ENCODE data around the gene SPATA32. TPM values are rescaled to one million over a fixed set of nuclear protein-coding genes. Genes with fewer than 3 reads are reported as not detected.

SPATA32 gene
- total RNA-seq, 2 experiments from 2014 or later = 0.25 TPM

DNA sequence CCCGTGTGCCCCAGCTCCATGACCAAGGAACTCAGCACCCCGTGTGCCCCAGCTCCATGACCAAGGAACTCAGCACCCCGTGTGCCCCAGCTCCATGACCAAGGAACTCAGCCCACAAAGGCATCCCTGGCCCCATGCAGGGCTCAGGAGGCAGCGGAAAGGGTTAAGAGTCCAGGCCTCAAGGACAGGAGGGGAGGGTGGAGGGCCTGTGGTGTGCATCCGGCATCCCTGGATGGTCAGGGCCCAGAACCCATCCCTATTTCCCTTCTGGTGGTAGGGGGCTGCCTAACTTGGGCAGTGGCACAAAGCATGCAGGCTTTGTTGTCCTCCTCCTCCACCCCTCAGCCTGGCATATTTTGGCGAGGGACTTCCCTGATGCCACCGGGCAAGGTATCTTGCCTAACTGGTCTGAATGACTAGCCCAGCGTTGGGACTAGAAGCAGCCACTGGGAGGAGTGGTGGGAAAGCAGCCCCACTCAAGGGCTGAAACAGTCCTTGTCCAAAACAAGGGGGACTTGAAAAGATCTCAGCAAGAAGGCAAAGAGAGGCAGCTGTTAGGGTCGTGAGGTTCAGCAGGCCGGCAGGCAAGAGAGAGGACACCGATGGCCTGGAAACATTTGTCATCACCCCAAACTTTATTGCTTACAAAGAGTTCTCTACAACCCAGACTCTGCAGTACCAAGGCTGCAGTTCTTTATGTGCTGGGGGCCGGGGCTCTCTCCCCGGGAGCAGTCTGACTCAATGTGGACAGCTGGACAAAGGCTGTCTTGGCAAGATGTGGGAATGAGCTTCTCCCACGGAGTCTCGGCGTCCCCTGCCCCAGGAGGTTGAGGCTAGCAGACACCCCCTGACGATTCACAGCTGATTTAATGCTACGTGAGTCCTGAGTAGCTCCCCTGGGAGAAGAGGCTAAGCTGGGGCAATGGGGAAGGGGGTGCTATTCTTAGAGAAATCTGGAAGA, 902 bp upstream of the SPATA32 start:
- POLR2A ChIA-PET = interaction anchor here (0.8 to 1.3 kb wide), 2 partner anchors 38 to 130 kb away, joined by 3 read pairs; no protein-coding TSS in a partner anchor
- CTCF ChIA-PET = interaction anchor here (1.2 to 6.0 kb wide), 3 partner anchors 14 to 122 kb away, joined by 3 to 32 read pairs (median 4); no protein-coding TSS in a partner anchor

GRCh38 chr17:45260204-45260783, 1.6 kb downstream of the SPATA32 start:
- POLR2A ChIA-PET = no interaction called here
- CTCF ChIA-PET = interaction anchor here (0.6 to 1.5 kb wide), 3 partner anchors 12 to 43 kb away, joined by 3 to 4 read pairs (median 3); no protein-coding TSS in a partner anchor

- POLR2A ChIA-PET = interaction anchor here (0.5 to 0.6 kb wide), 2 partner anchors 130 to 403 kb away, joined by 7 to 12 read pairs; no protein-coding TSS in a partner anchor
- CTCF ChIA-PET = interaction anchor here (0.6 to 1.1 kb wide), 5 partner anchors 10 to 102 kb away, joined by 3 to 4 read pairs (median 3); no protein-coding TSS in a partner anchor
Measured at GRCh38 chr17:45258981-45259380, 2.9 kb downstream of the SPATA32 start.

DNA sequence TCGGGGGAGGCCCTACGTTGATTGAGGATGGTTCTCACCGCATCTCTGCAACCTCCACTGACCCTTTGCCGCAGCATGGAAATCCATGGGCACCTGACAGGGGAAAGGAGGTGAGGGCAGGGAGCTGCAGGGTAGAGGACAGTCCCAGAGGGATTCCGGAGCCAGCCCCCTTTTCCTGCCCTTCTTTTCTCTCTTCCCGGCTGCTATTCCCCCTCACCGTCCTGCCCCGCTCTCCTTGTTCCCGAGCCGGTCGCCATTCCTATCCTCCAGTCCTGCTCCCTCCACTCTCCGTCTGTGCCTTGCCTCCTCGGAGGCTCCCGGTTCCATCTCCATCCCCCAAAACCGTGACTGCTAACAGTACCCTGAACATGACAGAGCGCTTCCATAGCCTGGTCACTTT, 4.8 kb downstream of the SPATA32 start:
- ChIA-PET POLR2A (interaction anchor here (1.7 kb wide), 1 partner anchor 9 kb away, joined by 5 read pairs; no protein-coding TSS in a partner anchor), CTCF (interaction anchor here (0.6 to 2.2 kb wide), 8 partner anchors 8 to 128 kb away, joined by 3 to 9 read pairs (median 4); no protein-coding TSS in a partner anchor)

DNA sequence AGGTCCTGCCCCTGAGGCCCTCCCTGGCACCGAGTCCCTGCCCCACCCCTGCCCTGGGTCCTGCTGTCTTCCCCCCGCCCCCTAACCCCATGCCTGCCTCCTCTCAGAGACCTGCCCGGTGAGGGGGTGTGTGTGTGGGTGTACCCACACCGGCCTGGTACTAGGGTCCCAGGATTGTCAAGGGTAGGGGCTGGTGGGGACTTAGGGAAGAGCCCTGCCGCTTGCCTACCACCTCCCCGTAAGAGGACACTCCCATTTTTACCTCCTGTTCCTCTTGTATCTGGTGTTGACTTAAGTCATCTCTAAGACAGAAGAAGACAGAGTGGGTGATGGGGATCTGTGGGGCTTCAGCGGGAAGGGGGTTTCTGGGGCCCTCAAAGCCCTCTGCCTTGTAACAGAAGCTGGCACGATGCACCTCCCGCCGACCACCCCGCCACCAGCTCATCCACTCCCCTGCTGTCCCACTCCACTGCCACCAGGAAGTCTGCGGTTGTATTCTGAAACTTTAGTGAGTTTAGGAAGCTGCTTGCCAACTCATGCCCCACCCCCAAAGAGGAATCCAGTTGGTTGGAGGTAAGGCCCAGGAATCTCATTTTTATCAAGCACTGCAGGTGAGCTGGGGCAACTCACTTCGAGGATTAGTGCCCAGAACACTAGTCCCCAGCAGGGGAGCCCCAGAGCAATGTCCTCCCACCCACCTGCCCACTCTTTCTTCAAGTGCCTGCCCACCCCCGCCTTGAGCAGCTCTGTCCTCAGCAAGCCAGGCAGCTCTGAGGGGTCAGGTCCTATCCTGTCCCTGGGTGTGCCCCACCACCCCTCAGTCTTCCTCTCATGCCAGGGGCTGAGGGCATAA, 5.6 kb downstream of the SPATA32 start:
- POLR2A ChIA-PET = interaction anchor here (1.7 kb wide), 1 partner anchor 8 kb away, joined by 5 read pairs; no protein-coding TSS in a partner anchor
- CTCF ChIA-PET = interaction anchor here (0.7 to 2.2 kb wide), 10 partner anchors 21 to 129 kb away, joined by 3 to 9 read pairs (median 4); partner anchors contain the start of genes ACBD4 and HEXIM1

GRCh38 chr17:45255358-45255757, 6.5 kb downstream of the SPATA32 start:
- CTCF ChIA-PET = interaction anchor here (0.9 to 2.2 kb wide), 5 partner anchors 19 to 120 kb away, joined by 3 to 5 read pairs (median 4); partner anchors contain the start of genes ACBD4 and HEXIM1
- POLR2A ChIA-PET = interaction anchor here (1.1 kb wide), 1 partner anchor 26 kb away, joined by 3 read pairs; no protein-coding TSS in a partner anchor

DNA sequence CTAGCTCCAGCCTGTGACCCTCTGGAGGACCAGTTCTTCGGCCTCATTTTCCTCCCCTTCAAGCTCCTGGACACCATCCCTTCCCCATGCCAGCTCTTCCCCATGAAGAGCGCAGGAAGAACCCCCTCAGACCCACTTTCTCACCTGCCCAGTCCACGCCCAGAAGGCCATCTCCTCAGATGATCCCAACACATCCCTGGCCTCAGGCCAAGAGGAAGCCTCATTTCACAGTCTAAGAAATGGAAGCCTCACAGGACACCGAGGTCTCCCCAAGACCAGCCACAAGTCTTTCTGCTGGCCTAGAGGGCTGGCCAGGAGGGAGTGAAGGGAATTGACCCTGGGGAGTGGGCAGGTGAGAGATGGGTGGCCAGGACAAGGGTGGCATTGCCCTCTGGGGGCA, 8.0 kb downstream of the SPATA32 start:
- ChIA-PET CTCF (interaction anchor here (1.4 to 1.9 kb wide), 4 partner anchors 18 to 132 kb away, joined by 3 to 9 read pairs (median 4); partner anchors contain the start of gene ACBD4), POLR2A (interaction anchor here (0.5 to 0.9 kb wide), 2 partner anchors 20 to 25 kb away, joined by 6 to 11 read pairs; no protein-coding TSS in a partner anchor)

DNA sequence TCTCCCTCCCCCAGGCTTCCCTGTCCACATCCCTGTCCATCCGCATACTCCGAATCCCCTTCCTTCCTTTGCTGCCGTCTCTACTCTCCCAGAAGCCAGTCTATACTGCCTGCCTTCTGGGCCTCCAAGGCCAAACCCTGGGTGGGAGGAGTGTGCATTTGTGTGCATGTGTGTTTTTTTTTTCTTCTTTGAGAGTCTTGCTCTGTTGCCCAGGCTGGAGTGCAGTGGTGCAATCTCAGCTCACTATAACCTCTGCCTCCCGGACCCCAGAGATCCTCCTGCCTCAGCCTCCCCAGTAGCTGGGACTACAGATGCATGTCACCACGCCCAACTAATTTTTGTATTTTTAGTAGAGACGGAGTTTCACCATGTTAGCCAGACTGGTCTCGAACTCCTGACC, 8.7 kb downstream of the SPATA32 start:
- ChIA-PET POLR2A (interaction anchor here (0.7 to 0.9 kb wide), 2 partner anchors 24 to 32 kb away, joined by 3 to 11 read pairs; no protein-coding TSS in a partner anchor), CTCF (interaction anchor here (0.7 to 1.9 kb wide), 4 partner anchors 17 to 132 kb away, joined by 3 to 9 read pairs (median 4); partner anchors contain the start of gene ACBD4)

- CTCF ChIA-PET = interaction anchor here (1.1 to 7.7 kb wide), 3 partner anchors 13 to 33 kb away, joined by 3 to 44 read pairs (median 3); no protein-coding TSS in a partner anchor
- POLR2A ChIA-PET = no interaction called here
Measured at GRCh38 chr17:45251931-45252330, 10.0 kb downstream of the SPATA32 start.

- ChIA-PET CTCF (interaction anchor here (1.0 to 22.6 kb wide), 9 partner anchors 9 to 99 kb away, joined by 3 to 366 read pairs (median 3); partner anchors contain the start of genes FMNL1 and HEXIM1), POLR2A (interaction anchor here (0.6 to 2.8 kb wide), 8 partner anchors 9 to 144 kb away, joined by 3 to 24 read pairs (median 5); partner anchors contain the start of genes HEXIM1 and MAP3K14)
Measured at GRCh38 chr17:45248132-45248957, 13.5 kb downstream of the SPATA32 start.

GRCh38 chr17:45247429-45248131, 14.3 kb downstream of the SPATA32 start:
- ChIA-PET POLR2A (interaction anchor here (0.6 to 2.8 kb wide), 7 partner anchors 12 to 145 kb away, joined by 3 to 24 read pairs (median 3); partner anchors contain the start of genes FMNL1 and MAP3K14), CTCF (interaction anchor here (0.6 to 22.6 kb wide), 7 partner anchors 13 to 138 kb away, joined by 3 to 366 read pairs (median 8); partner anchors contain the start of genes ACBD4, FMNL1 and HEXIM1)

DNA sequence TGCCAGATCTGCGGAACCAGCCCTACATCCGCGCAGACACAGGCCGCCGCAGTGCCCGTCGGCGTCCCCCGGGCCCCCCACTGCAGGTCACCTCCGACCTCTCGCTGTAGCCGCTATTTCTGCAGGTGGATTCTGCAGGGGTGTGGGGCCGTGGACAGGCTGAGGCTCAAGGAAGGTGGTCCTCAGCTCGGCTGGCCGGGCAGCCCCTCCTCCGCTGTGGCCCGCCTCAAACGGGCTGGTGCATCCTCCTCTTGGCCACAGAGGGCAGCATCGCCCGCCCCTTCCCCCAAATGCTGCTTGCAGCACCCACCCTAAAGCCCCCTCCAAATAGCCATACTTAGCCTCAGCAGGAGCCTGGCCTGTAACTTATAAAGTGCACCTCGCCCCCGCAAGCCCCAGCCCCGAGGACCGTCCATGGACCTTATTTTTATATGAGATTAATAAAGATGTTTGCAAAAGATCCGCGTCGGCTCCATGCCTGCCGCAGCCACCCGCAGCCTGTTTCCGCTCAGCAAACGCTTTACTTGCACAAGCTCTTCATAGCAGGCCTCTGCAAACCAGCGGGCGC, 14.9 kb downstream of the SPATA32 start:
- CTCF ChIA-PET = interaction anchor here (0.6 to 22.6 kb wide), 6 partner anchors 12 to 138 kb away, joined by 3 to 366 read pairs (median 10); partner anchors contain the start of genes ACBD4, FMNL1 and HEXIM1
- POLR2A ChIA-PET = interaction anchor here (1.0 to 2.8 kb wide), 2 partner anchors 18 to 26 kb away, joined by 3 to 24 read pairs; partner anchors contain the start of gene FMNL1

GRCh38 chr17:45246338-45246737, 15.6 kb downstream of the SPATA32 start:
- ChIA-PET CTCF (interaction anchor here (7.7 to 22.6 kb wide), 2 partner anchors 11 to 26 kb away, joined by 44 to 366 read pairs; partner anchors contain the start of gene FMNL1), POLR2A (interaction anchor here (1.0 to 2.8 kb wide), 2 partner anchors 17 to 25 kb away, joined by 3 to 24 read pairs; partner anchors contain the start of gene FMNL1)

DNA sequence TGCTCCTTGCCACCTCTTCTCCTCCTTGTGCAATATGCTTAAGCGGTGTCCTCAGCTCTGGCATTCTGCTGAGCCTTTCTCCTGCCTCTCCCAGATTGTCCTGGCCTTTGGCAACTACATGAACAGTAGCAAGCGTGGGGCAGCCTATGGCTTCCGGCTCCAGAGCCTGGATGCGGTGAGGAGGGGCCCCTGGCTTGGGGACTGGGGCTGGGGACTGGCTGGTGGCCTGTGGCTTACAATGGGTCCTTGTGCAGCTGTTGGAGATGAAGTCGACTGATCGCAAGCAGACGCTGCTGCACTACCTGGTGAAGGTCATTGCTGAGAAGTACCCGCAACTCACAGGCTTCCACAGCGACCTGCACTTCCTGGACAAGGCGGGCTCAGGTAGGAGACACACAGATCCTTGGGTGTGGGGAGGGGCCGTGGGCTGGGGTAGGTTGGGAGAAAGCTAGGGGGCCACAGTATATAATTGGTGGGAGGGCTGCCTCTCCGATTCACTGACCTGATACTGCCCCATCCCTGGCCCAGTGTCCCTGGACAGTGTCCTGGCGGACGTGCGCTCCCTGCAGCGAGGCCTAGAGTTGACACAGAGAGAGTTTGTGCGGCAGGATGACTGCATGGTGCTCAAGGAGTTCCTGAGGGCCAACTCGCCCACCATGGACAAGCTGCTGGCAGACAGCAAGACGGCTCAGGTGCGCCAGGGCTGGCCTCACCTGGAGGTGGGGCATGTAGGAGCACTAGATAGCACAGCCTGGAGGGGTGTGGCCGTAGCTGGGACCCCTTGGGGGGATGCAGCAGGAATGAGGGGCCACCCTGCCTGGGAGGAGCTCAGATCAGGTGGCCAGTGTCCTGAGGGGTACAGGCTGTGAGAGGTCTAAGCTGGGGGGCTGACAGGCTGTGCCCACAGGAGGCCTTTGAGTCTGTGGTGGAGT, 16.9 kb downstream of the SPATA32 start:
- ChIA-PET POLR2A (interaction anchor here (0.6 kb wide), 1 partner anchor 169 kb away, joined by 3 read pairs; no protein-coding TSS in a partner anchor), CTCF (interaction anchor here (0.7 to 22.6 kb wide), 4 partner anchors 10 to 109 kb away, joined by 3 to 366 read pairs (median 24); partner anchors contain the start of genes ACBD4 and FMNL1)

All from activated CD8-positive, alpha-beta memory T cell treated with anti-CD3 and anti-CD28 coated beads for 36 hours (primary cell).